K562 (cell line): ENCODE measurements around the gene CDCA5. TPM values are rescaled to one million over a fixed set of nuclear protein-coding genes. Genes with fewer than 3 reads are reported as not detected.

ENCODE experiments used
- CHAMP1 ChIP-seq: fragments of 450-650 bp; IDR thresholded peaks from 2 replicates; pipeline ENCODE4 v1.6.1; 2016; ENCODE audit warnings: mild to moderate bottlenecking
- GTF3C2 ChIP-seq: IDR thresholded peaks from 3 replicates; pipeline ENCODE4 v1.6.1; 2011; ENCODE audit warnings: borderline replicate concordance, mild to moderate bottlenecking, moderate library complexity; ENCODE audit not compliant: insufficient read length; ENCODE audit errors: extremely low read depth
- ILF3 ChIP-seq: fragments of 450-650 bp; IDR thresholded peaks from 2 replicates; pipeline ENCODE4 v1.6.1; 2018; ENCODE audit warnings: antibody characterized with exemption, mild to moderate bottlenecking, moderate library complexity, borderline replicate concordance
- NRF1 ChIP-seq, 2 experiments: fragments of 450-650 bp; IDR thresholded peaks in 1 of 2; conservative IDR thresholded peaks in 1 of 2; 2 replicates each; pipeline ENCODE4 v1.6.1; 2014; ENCODE audit warnings: mild to moderate bottlenecking in 2 of 2
- PATZ1 ChIP-seq: fragments of 250-450 bp; sonication (Bioruptor Pico); IDR thresholded peaks from 2 replicates; pipeline ENCODE4 v1.5.0; 2020; ENCODE audit warnings: mild to moderate bottlenecking, borderline replicate concordance
- PRPF4 ChIP-seq: fragments of 200-400 bp; formaldehyde crosslinking; IDR thresholded peaks from one replicate; pipeline ENCODE4 v1.6.1; 2017; ENCODE audit warnings: low read length, low read depth, mild to moderate bottlenecking; ENCODE audit not compliant: insufficient read depth, poor library complexity, severe bottlenecking
- SLC30A9 ChIP-seq: fragments of 250-450 bp; sonication (Bioruptor Pico); IDR thresholded peaks from 2 replicates; pipeline ENCODE4 v1.8.0; 2022; ENCODE audit warnings: mild to moderate bottlenecking, moderate library complexity
- SP2 ChIP-seq: IDR thresholded peaks from 2 replicates; pipeline ENCODE4 v1.6.1; 2011; ENCODE audit warnings: mild to moderate bottlenecking, low read depth, low read length, moderate library complexity; ENCODE audit not compliant: poor library complexity, severe bottlenecking; ENCODE audit errors: extremely low read depth
- THAP7 ChIP-seq: fragments of 250-450 bp; sonication (Bioruptor Pico); IDR thresholded peaks from 2 replicates; pipeline ENCODE4 v1.5.0; 2021
- TRIM25 ChIP-seq: fragments of 450-650 bp; IDR thresholded peaks from 2 replicates; pipeline ENCODE4 v1.7.0; 2016; ENCODE audit warnings: borderline replicate concordance
- YY1 ChIP-seq, 3 experiments: IDR thresholded peaks; 2 replicates each; pipeline ENCODE4 v1.6.1; 2011; ENCODE audit warnings: low read length in 2 of 3, mild to moderate bottlenecking in 2 of 3, moderate library complexity in 2 of 3, borderline replicate concordance in 1 of 3, control low read depth in 1 of 3, low read depth in 1 of 3; ENCODE audit not compliant: insufficient read depth in 3 of 3, insufficient replicate concordance in 2 of 3, control insufficient read depth in 1 of 3, insufficient read length in 1 of 3; ENCODE audit errors: extremely low read depth in 1 of 3
- ZBTB1 ChIP-seq: sonication (generic); formaldehyde crosslinking; IDR thresholded peaks from 2 replicates; pipeline ENCODE4 v1.8.1; 2023; ENCODE audit warnings: missing genetic modification reagents, low read depth, mild to moderate bottlenecking, borderline replicate concordance
- ZNF76 ChIP-seq: fragments of 250-450 bp; sonication (Bioruptor Pico); IDR thresholded peaks from 2 replicates; pipeline ENCODE4 v1.4.0; 2020; ENCODE audit warnings: mild to moderate bottlenecking, moderate library complexity, borderline replicate concordance
- ZNF766 ChIP-seq: fragments of 200-800 bp; sonication (Bioruptor generic); conservative IDR thresholded peaks from 2 replicates; pipeline ENCODE4 v1.6.1; 2016; ENCODE audit warnings: missing genetic modification characterization, missing compliant biosample characterization
- polyA plus RNA-seq, 8 experiments: library from polyadenylated mRNA; depleted of rRNA in 4 of 8; stranded (reverse) in 5 of 8; unstranded in 3 of 8; fragments of >200 nt; fragmentation: Nextera tagmentation in 2 of 8; fragmentation: Illumina TruSeq in 1 of 8; extraction: Ambion mirVana in 2 of 8; extraction: Trizol in 1 of 8; gene quantifications; 2 replicates each; pipeline versions ENCODE4 v1.2.1 to v1.2.3, GENCODE V29; 2011 to 2014; ENCODE audit warnings: inconsistent platforms in 1 of 8, missing spikeins in 1 of 8
- total RNA-seq, 7 experiments: library from RNA; depleted of rRNA in 6 of 7; stranded (reverse); fragments of >200 nt in 6 of 7; fragmentation: Illumina TruSeq in 2 of 7; extraction: Trizol in 2 of 7; gene quantifications; 2 replicates each; pipeline versions ENCODE4 v1.2.1 to v1.2.3, GENCODE V29; 2011 to 2021; ENCODE audit warnings: low replicate concordance in 1 of 7

Gene CDCA5
- total and polyA plus RNA-seq, 9 of the 15 experiments (the other 6 are each of a cell fraction or from before 2014, with no cell fraction given) = 18.9 to 94.3 (median 64.6) TPM

GRCh38 chr11:65121865-65122696, 38.2 kb upstream of the CDCA5 start, which contains the start of the genes FAU and MRPL49 (continued):
- no peak for TF ChIP-seq CHAMP1
- peak; percentile 89 to 94 (median 94) for TF ChIP-seq YY1 (IDR thresholded peaks at IDR 0.05; ENCODE audit: borderline replicate concordance in 1 of 3, control insufficient read depth in 1 of 3, extremely low read depth in 1 of 3, insufficient read depth in 3 of 3, insufficient read length in 1 of 3, insufficient replicate concordance in 2 of 3, low read depth in 1 of 3, low read length in 2 of 3)
- TF ChIP-seq NRF1 (conservative IDR thresholded peaks at IDR 0.05 in 1 of 2, IDR thresholded peaks at IDR 0.05 in 1 of 2) = peak; percentile 97 to 98
- TF ChIP-seq PRPF4 = no peak
- TF ChIP-seq SLC30A9 = no peak
- TF ChIP-seq ILF3 = no peak
- TF ChIP-seq SP2 = no peak
- TF ChIP-seq ZBTB1 = no peak
- no peak for TF ChIP-seq THAP7 (CRISPR knock-in tag)
- TF ChIP-seq ZNF766 (CRISPR knock-in tag) = no peak
- no peak; the same call in 1 of the 2 replicates for TF ChIP-seq TRIM25
- no peak for TF ChIP-seq PATZ1
- no peak for TF ChIP-seq GTF3C2
- TF ChIP-seq ZNF76 = no peak
